ENCODE results near the gene FBXO42.

The FBXO42 gene

DNA sequence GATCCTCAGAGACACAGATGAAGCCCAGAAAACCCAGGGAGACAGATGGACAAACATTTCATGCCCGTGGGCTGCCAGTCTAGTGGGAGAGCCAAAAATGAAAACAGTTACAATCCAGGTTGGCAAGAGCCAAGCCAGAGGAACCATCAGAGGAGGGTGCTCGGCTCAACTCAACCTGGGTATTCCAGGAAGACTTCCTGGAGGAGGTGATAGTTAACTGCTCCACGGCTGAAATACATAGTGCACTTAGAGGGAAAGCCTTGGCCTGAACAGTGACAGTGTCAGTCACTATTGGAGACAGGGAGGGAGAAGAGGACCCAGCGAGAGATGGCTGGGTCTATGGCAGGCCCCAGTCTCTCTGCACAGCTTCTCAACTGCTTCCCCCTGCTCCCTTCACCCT, 141.7 kb downstream of the FBXO42 start:
- TF ChIP-seq CTCF (IDR thresholded peaks at IDR 0.05; ENCODE audit: low read length) (no peak), EZH2 (IDR thresholded peaks at IDR 0.05; ENCODE audit: borderline replicate concordance, low read length) (no peak)
- Histone ChIP-seq H3K36me3 (ENCODE audit: insufficient read depth, low read length) (no peaks in the 10 kb centered on the region), H3K9me3 (ENCODE audit: low read length) (no peaks in the 10 kb centered on the region), H2AFZ (ENCODE audit: low read length) (no peak overlapping the region), H3K9ac (ENCODE audit: low read length) (no peak overlapping the region), H3K27ac (ENCODE audit: low read depth, low read length, poor library complexity, severe bottlenecking) (no peak overlapping the region), H3K4me2 (ENCODE audit: low read length) (no peak overlapping the region), H3K4me1 (ENCODE audit: insufficient read depth, low read length, severe bottlenecking) (peaks cover 5% of the 10 kb centered on the region), H4K20me1 (ENCODE audit: insufficient read depth, low read length) (no peaks in the 10 kb centered on the region), H3K79me2 (ENCODE audit: insufficient read depth, low read length) (no peaks in the 10 kb centered on the region), H3K9me2 (ENCODE audit: low read depth, low read length) (no peaks in the 10 kb centered on the region), H3F3A (ENCODE audit: insufficient read depth, low read length) (no peaks in the 10 kb centered on the region), H3K27me3 (ENCODE audit: insufficient read depth, low read length) (peaks cover 9% of the 10 kb centered on the region; the same call in 1 of the 2 replicates), H3K4me3 (ENCODE audit: low read depth, low read length, poor library complexity, severe bottlenecking) (no peak overlapping the region)

DNA sequence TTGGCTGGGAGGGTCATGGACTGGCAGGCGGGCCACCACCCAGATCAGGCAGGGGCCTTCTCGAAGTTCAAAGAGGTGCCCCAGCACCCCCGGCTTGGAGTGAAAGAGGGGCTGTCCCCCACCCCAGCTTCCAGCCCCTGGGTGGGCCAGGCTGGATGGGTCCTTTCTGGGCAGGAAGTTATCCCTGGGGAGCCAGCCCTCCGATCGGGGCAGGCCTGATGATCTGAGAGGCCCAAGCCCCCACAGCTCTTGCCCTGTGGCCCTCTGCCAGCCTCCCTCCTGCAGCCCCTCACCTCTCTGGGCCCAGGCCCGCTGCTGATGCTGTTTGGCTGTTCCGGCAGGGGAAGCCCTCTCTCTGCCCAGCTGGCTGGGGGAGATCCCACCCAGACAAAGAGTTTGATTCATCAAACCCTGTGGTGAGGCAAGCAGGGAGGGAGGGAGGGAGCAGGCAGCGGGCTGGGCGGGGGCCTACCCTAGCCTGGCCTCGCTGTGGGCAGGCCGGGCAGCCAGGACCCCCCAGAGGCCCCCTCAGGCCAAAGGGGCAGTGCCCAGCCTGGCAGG, 142.4 kb downstream of the FBXO42 start:
- Histone ChIP-seq H4K20me1 (ENCODE audit: insufficient read depth, low read length) (no peaks in the 10 kb centered on the region), H3K4me3 (ENCODE audit: low read depth, low read length, poor library complexity, severe bottlenecking) (no peak overlapping the region), H3K27ac (ENCODE audit: low read depth, low read length, poor library complexity, severe bottlenecking) (no peak overlapping the region), H3K4me1 (ENCODE audit: insufficient read depth, low read length, severe bottlenecking) (peaks cover 5% of the 10 kb centered on the region), H3K36me3 (ENCODE audit: insufficient read depth, low read length) (no peaks in the 10 kb centered on the region), H3K4me2 (ENCODE audit: low read length) (no peak overlapping the region), H3K27me3 (ENCODE audit: insufficient read depth, low read length) (peaks cover 9% of the 10 kb centered on the region; the same call in 1 of the 2 replicates), H3K9me2 (ENCODE audit: low read depth, low read length) (no peaks in the 10 kb centered on the region), H3F3A (ENCODE audit: insufficient read depth, low read length) (no peaks in the 10 kb centered on the region), H3K79me2 (ENCODE audit: insufficient read depth, low read length) (no peaks in the 10 kb centered on the region), H3K9ac (ENCODE audit: low read length) (no peak overlapping the region), H2AFZ (ENCODE audit: low read length) (no peak overlapping the region), H3K9me3 (ENCODE audit: low read length) (no peaks in the 10 kb centered on the region)
- TF ChIP-seq EZH2 (IDR thresholded peaks at IDR 0.05; ENCODE audit: borderline replicate concordance, low read length) (no peak), CTCF (IDR thresholded peaks at IDR 0.05; ENCODE audit: low read length) (no peak)

- no peak overlapping the region for H3K4me2 ChIP-seq (ENCODE audit: low read length)
- TF ChIP-seq CTCF (IDR thresholded peaks at IDR 0.05; ENCODE audit: low read length) (no peak), EZH2 (IDR thresholded peaks at IDR 0.05; ENCODE audit: borderline replicate concordance, low read length) (no peak)
Measured at GRCh38 chr1:16209132-16209846, 143.0 kb downstream of the FBXO42 start.

More at GRCh38 chr1:16209132-16209846, 143.0 kb downstream of the FBXO42 start:
- H3K4me3 ChIP-seq (ENCODE audit: low read depth, low read length, poor library complexity, severe bottlenecking) = no peak overlapping the region
- no peak overlapping the region for H2AFZ ChIP-seq (ENCODE audit: low read length)
- H3K36me3 ChIP-seq (ENCODE audit: insufficient read depth, low read length) = no peaks in the 10 kb centered on the region
- no peaks in the 10 kb centered on the region for H4K20me1 ChIP-seq (ENCODE audit: insufficient read depth, low read length)
- H3K9me3 ChIP-seq (ENCODE audit: low read length) = no peaks in the 10 kb centered on the region
- no peaks in the 10 kb centered on the region for H3F3A ChIP-seq (ENCODE audit: insufficient read depth, low read length)
- peaks cover 9% of the 10 kb centered on the region; the same call in 1 of the 2 replicates for H3K27me3 ChIP-seq (ENCODE audit: insufficient read depth, low read length)
- no peak overlapping the region for H3K27ac ChIP-seq (ENCODE audit: low read depth, low read length, poor library complexity, severe bottlenecking)
- peaks cover 5% of the 10 kb centered on the region for H3K4me1 ChIP-seq (ENCODE audit: insufficient read depth, low read length, severe bottlenecking)
- H3K79me2 ChIP-seq (ENCODE audit: insufficient read depth, low read length) = no peaks in the 10 kb centered on the region
- no peak overlapping the region for H3K9ac ChIP-seq (ENCODE audit: low read length)
- H3K9me2 ChIP-seq (ENCODE audit: low read depth, low read length) = no peaks in the 10 kb centered on the region

Data from OCI-LY1 (cell line).